SIG-M5 treated with dmso at 0.1 percent for 504 hours (cell line): ENCODE results near the gene GRPEL1.

ENCODE experiments used
- DNase-seq: peaks from one replicate; lab custom pipeline; 2025; ENCODE audit not compliant: unreplicated experiment; lab: John Stamatoyannopoulos, UW

GRPEL1 gene

GRCh38 chr4:7045961-7046921 is 21.6 kb downstream of the GRPEL1 start:
- DNase-seq, result no peak

DNA sequence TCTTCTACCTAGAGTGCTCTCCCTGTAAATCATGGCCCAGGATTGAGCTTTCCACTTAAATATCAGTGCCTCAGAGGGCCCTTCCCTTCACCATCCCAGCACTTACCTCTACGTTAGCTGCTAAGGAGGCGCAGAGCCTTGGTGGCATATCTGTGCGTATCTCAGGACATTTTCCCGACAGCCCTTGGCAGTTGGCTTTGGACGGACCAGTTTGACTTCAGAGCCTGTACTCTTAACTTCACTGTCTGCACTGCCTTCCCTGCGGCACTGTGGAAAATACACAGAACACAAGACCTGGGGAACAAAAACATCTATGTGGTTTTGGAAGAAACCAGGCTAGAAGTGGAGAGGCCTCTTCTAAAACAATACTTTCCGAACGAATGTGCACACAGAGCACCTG is 22.3 kb downstream of the GRPEL1 start:
- DNase-seq, result no peak

GRCh38 chr4:7044137-7044930 is 23.5 kb downstream of the GRPEL1 start:
- DNase-seq, result no peak

DNA sequence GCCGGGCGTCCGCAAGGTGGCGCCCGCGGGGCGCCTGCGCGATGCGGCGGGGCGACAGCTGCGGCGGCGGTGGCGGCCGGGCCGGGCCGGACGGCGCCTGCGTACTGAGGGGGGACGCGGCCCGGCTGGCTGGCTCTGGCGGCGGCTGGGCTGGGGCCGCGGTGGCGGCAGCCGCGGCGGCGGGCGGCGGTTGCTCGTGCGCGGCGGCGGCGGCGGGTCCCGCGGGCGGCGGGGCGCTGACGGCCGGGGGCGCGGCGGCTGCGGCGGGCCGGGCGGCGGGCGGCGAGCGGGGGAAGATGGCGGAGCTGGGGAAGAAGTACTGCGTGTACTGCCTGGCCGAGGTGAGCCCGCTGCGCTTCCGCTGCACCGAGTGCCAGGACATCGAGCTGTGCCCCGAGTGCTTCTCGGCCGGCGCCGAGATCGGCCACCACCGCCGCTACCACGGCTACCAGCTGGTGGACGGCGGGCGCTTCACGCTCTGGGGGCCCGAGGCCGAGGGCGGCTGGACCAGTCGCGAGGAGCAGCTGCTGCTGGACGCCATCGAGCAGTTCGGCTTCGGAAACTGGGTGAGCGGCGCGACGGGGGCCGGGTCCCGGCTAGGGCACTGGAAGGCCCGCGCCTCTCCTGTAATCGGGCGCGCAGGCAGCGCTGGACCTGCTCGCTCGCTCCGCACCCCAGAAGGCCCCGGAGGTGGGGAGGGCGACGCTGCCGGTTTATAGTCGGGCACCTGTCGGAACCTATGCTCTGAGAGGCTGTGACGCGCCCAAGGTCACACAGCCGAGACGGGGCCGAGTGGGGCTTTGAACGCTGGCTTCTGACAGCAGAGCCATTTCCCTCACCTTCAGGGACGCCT is 24.4 kb downstream of the GRPEL1 start, which contains the start of gene TADA2B:
Gene TADA2B (plus strand): TSS at position 89 of the 853 bp plus-strand sequence. CDS start 208 bp downstream, at position 297.
- peak; percentile 39 for DNase-seq

- DNase-seq, result peak; percentile 93
These were observed 25.2 kb downstream of the GRPEL1 start for GRCh38 chr4:7042503-7043283.

DNA sequence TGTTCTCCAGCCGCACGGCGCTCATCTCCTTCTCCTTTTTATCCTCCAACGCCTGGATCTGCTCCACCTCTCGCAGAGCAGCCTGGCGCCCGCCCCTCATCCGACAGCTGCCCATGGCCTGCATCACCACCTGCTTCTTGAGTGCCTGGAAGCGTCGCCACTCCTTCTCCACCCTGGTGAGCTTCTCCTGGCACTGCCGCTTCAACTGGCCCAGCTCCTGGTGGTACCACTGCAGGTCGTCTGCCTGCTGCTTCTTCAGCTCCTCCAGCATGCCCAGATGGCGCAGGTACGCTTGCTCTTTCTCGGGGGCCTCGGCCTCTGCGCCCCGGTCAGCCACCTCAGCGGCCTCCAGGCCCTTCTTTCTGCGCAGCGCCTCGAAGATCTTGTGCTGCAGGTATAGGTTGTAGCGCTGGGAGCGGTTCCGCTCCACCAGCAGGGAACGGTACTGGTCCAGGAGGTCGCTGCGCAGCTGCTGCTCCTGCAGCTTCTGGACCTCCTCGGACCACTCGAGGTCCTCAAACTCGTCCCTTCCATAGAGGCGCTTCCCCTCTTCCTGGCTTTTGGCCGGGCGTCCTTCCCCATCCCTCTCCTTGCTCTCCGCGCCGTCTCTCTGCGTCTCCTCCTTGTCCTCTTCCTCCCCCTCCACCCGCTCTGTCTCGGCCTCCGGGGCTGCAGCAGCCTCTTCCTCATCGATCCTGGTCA is 25.9 kb downstream of the GRPEL1 start:
- DNase-seq, result no peak

DNA sequence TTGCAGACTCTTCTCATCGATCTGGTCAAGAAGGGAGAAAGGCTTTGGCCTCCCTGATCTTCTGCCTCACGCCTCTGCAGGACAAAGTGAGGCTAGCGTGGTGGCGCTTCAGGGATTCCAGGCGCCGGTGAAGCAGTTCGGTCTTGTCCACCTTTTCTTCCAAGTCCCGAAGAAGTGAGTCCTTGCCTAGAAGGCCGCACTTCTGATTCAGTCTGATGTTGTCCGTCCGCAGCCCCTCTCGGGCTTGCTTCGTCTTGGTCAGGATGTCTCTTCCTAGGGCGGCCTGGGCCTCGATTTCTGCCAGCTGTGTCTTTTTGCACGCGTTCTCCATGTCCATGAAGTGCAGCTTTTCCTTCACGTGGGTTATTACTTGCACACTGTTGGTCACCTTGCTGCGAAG is 26.6 kb downstream of the GRPEL1 start:
- no peak for DNase-seq

- peak; percentile 49 for DNase-seq
These were observed 27.1 kb downstream of the GRPEL1 start for GRCh38 chr4:7040765-7041164.

- no peak for DNase-seq
These were observed 30.4 kb downstream of the GRPEL1 start for GRCh38 chr4:7037425-7037824.

DNA sequence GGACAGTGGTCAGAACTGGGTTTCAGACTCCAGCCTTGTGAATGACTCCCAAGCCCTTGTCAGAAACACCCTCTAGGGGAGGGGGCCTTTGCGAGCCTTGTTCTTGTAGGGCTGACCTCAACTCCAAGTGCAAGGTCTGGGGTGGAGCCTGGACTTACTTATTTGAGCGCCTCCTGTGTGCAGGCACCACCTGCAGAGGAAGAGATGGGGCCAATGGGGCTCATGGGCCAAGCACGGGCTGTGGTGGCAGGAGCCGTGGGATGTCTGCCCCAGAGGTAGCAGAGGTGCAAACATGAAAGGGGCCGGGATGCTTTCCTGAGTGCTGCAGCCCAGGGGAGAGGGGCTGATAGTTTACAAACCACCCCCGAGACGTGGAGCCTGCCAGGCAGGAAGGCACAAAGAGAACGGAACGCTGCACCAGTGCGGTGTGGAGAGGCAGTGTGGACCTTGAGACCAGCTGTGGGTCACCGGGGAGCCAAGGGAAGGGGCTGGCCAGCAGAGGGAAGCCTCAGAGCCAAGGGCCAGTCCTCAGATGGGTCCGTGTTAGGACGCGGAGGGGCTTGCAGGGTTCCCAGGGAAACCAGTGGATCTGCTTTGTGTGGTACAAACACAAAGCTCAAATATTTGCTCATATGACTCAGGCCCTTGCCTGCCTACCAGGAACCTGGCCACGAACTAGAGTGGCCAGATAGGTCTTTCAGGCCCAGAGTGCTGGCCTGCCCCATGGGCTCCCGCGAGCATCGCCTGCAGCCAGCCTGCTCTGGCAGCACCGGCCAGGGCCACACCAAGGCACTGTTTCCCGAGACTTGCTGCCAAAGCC is 33.4 kb downstream of the GRPEL1 start:
- peak; percentile 17 for DNase-seq

- DNase-seq, result no peak
These were observed 35.3 kb downstream of the GRPEL1 start for GRCh38 chr4:7032596-7032995.

GRCh38 chr4:7031558-7032449 is 36.1 kb downstream of the GRPEL1 start:
- DNase-seq, result no peak

DNA sequence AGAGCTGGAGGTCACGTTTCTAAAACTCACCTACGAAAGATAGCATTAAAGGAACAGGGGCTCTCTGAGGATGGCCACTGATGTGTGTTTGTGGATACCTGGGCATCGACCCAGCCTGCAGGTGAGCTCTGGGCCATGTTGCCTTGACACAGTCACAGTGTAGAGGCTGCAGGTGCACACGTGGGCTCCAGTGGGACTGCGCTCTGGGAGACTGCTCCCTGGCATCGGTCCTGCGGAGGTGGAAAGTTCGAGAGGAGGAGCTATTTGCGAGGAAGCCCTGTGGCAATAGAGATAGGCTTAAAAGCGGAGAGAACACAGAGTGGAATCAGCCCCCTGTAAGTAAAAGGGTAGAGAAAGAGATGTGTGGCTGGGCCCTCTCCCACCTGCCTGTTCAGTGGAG is 37.0 kb downstream of the GRPEL1 start:
- DNase-seq, result no peak

DNA sequence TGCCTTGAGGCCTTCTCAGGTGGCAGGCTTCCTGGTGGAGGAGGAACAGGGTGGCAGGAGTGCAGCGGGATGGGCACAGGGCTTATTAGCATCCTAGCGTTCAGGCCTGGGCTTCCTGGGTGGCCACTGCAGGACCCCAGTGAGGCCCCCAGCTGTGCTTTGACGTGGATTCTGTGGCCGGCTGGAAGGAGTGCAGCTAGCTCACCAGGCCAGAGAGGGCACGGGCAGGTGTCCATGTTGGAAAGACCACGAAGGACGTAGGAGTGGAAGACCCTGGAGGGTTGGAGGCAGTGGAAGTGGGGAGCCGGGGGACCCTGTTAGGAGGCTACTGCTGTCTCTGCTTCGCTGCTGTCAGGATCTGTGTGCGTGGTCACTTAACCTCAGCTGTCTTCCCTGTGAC is 37.9 kb downstream of the GRPEL1 start:
- DNase-seq, result no peak

DNA sequence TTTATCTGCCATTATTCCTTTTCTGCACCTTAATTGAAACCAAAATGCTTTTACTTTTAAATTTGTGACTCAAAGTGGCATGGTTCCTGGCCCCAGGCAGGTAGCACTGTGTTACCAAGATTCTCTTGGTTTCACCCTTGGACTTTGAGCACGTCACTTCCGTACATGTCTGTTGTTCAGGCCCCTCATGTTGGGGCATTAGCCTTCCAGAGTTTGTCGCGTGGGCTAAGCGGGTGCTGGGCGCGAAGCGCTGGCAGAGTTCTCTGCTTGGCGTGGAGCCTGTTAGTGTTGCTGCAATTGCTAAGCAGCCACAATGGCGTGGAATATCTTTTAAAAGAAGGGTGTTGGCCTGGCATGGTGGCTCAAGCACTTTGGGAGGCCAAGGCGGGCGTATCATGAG is 38.7 kb downstream of the GRPEL1 start:
- no peak for DNase-seq

- no peak for DNase-seq
These were observed 40.0 kb downstream of the GRPEL1 start for GRCh38 chr4:7027913-7028312.

DNA sequence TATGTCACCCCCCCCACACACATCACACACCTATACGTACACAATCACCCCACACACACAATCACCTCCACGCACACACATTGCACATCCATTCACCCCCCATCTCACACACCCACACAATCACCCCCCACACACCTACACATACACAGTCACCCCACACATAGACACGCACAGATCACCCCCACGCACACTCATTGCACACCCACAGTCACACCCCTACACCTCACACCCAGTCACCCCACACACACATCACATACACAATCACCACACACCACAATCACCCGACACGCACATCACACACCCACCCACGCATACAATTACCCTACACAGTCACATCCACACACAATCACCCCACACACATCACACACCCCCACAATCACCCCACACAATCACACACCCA is 40.6 kb downstream of the GRPEL1 start:
- no peak for DNase-seq

DNA sequence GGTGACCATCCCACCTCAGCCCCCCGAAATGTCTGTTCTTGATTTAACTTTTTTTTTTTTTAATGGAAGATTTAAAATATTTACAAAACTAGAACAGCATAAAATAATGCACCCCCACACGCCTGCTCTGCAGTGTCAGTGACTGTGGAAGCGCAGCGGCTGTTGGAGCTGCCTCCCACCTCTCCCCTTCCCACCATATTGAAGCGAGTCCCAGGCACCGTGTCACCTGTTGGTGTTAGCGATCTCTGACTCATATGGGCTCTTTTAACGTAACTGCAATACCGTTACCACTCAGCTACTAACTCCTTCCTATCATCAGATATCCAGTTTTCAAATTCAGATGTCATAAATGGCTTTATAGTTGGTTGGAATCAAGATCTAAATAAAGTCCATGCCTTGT is 41.8 kb downstream of the GRPEL1 start:
- DNase-seq, result no peak
